ENCODE results near the gene COL26A1.
A peak's percentile ranks its signal among the peaks of the same experiment; 100 is the strongest.
"Not testable (repeated sequence)": the region's sequence is repeated elsewhere in the genome, so short reads cannot be mapped to it uniquely, and the experiment has no call there.

COL26A1 gene

GRCh38 chr7:101402835-101403234 is 40.2 kb downstream of the COL26A1 start:
- no peak for DNase-seq

- no peak for DNase-seq
Measured at GRCh38 chr7:101405474-101406067, 42.9 kb downstream of the COL26A1 start.

GRCh38 chr7:101410743-101411507 is 48.2 kb downstream of the COL26A1 start:
- peak in 1 of 2 donors; percentile 36 for DNase-seq

- peak; percentile 22 to 26 for DNase-seq
Measured at GRCh38 chr7:101411508-101411874, 48.8 kb downstream of the COL26A1 start.

GRCh38 chr7:101412976-101413375 is 50.3 kb downstream of the COL26A1 start:
- DNase-seq = no peak

GRCh38 chr7:101418694-101419093 is 56.0 kb downstream of the COL26A1 start:
- DNase-seq = no peak

- no peak for DNase-seq
Measured at GRCh38 chr7:101419831-101420230, 57.2 kb downstream of the COL26A1 start.

- no peak for DNase-seq
Measured at GRCh38 chr7:101420436-101420835, 57.8 kb downstream of the COL26A1 start.

GRCh38 chr7:101422356-101423195 is 59.9 kb downstream of the COL26A1 start:
- no peak for DNase-seq

- no peak for DNase-seq
Measured at GRCh38 chr7:101426303-101427011, 63.8 kb downstream of the COL26A1 start.

GRCh38 chr7:101428093-101428866 is 65.6 kb downstream of the COL26A1 start:
- no peak for DNase-seq

- no peak for DNase-seq
Measured at GRCh38 chr7:101432316-101432715, 69.6 kb downstream of the COL26A1 start.

GRCh38 chr7:101433688-101434087 is 71.0 kb downstream of the COL26A1 start:
- no peak for DNase-seq

- not testable (repeated sequence) for DNase-seq
Measured at GRCh38 chr7:101434155-101434554, 71.5 kb downstream of the COL26A1 start.

- no peak for DNase-seq
Measured at GRCh38 chr7:101435461-101436220, 73.0 kb downstream of the COL26A1 start.

- DNase-seq = no peak
Measured at GRCh38 chr7:101436221-101436735, 73.6 kb downstream of the COL26A1 start.

- DNase-seq = no peak
Measured at GRCh38 chr7:101436857-101437576, 74.3 kb downstream of the COL26A1 start.

- DNase-seq = no peak
Measured at GRCh38 chr7:101441890-101442289, 79.2 kb downstream of the COL26A1 start.

GRCh38 chr7:101442426-101443070 is 79.9 kb downstream of the COL26A1 start:
- no peak for DNase-seq

- no peak for DNase-seq
Measured at GRCh38 chr7:101450064-101450463, 87.4 kb downstream of the COL26A1 start.

Measured in inflammatory macrophage treated with lipopolysaccharide for 1 hour (primary cell).